K562 (cell line): ENCODE data around the gene TLCD5. TPM values are rescaled to one million over a fixed set of nuclear protein-coding genes. Genes with fewer than 3 reads are reported as not detected.

Experiments
- BCLAF1 ChIP-seq, 2 experiments: fragments of 450-650 bp in 1 of 2; IDR thresholded peaks; 2 replicates each; pipeline ENCODE4 v1.6.1; 2011 to 2017; ENCODE audit warnings: low read depth in 2 of 2, antibody characterized with exemption in 1 of 2, borderline replicate concordance in 1 of 2, low read length in 1 of 2, mild to moderate bottlenecking in 1 of 2, mixed read lengths in 1 of 2; ENCODE audit not compliant: control insufficient read depth in 1 of 2
- BRF2 ChIP-seq: IDR thresholded peaks from 3 replicates; pipeline ENCODE4 v1.6.1; 2011; ENCODE audit warnings: borderline replicate concordance, mild to moderate bottlenecking; ENCODE audit not compliant: insufficient read length, insufficient read depth
- CBX1 ChIP-seq: sonication (generic); IDR thresholded peaks from 2 replicates; pipeline ENCODE4 v1.6.1; 2016; ENCODE audit warnings: antibody characterized with exemption, low read depth, mild to moderate bottlenecking
- E2F4 ChIP-seq: sonication (generic); formaldehyde crosslinking; IDR thresholded peaks from 2 replicates; pipeline ENCODE4 v1.8.0; 2022; ENCODE audit warnings: mild to moderate bottlenecking, low read depth, missing genetic modification reagents
- ELF4 ChIP-seq: fragments of 450-650 bp; formaldehyde crosslinking; IDR thresholded peaks from 2 replicates; pipeline ENCODE4 v1.4.0; 2022; ENCODE audit warnings: missing genetic modification characterization
- HEY1 ChIP-seq: fragments of 250-450 bp; sonication (Bioruptor Pico); IDR thresholded peaks from 2 replicates; pipeline ENCODE4 v1.5.0; 2020; ENCODE audit warnings: mild to moderate bottlenecking, moderate library complexity, borderline replicate concordance
- HSF4 ChIP-seq: fragments of 250-450 bp; sonication (Bioruptor Pico); IDR thresholded peaks from 2 replicates; pipeline ENCODE4 v2.1.2; 2022; ENCODE audit warnings: mild to moderate bottlenecking, moderate library complexity, borderline replicate concordance
- KAT8 ChIP-seq: fragments of 450-650 bp; IDR thresholded peaks from 2 replicates; pipeline ENCODE4 v1.6.1; 2016; ENCODE audit warnings: low read depth, mild to moderate bottlenecking
- KLF1 ChIP-seq: fragments of 450-650 bp; IDR thresholded peaks from 2 replicates; pipeline ENCODE4 v1.6.1; 2016; ENCODE audit warnings: missing genetic modification characterization, missing compliant biosample characterization
- MITF ChIP-seq: IDR thresholded peaks from 2 replicates; pipeline ENCODE4 v1.6.1; 2014; ENCODE audit warnings: antibody characterized with exemption
- MYC ChIP-seq, 2 experiments: fragments of 250-450 bp in 1 of 2; sonication (Bioruptor Pico) in 1 of 2; IDR thresholded peaks; 2 replicates each; pipeline versions ENCODE4 v1.5.1 to v1.6.1; 2012 to 2021; ENCODE audit warnings: low read depth in 2 of 2, borderline replicate concordance in 1 of 2, improper control_type of control experiment in 1 of 2, low read length in 1 of 2, mild to moderate bottlenecking in 1 of 2, moderate library complexity in 1 of 2
- PCBP2 ChIP-seq: fragments of 200-400 bp; formaldehyde crosslinking; IDR thresholded peaks from 2 replicates; pipeline ENCODE4 v1.6.1; 2018; ENCODE audit warnings: low read length, low read depth, mild to moderate bottlenecking, moderate library complexity; ENCODE audit not compliant: poor library complexity, severe bottlenecking
- RBM22 ChIP-seq: fragments of 200-400 bp; formaldehyde crosslinking; IDR thresholded peaks from 2 replicates; pipeline ENCODE4 v1.6.1; 2018; ENCODE audit warnings: low read length, low read depth; ENCODE audit not compliant: poor library complexity, severe bottlenecking
- ZNF384 ChIP-seq: IDR thresholded peaks from 2 replicates; pipeline ENCODE4 v1.6.1; 2012; ENCODE audit warnings: low read depth, low read length, improper control_type of control experiment
- ZNF583 ChIP-seq: fragments of 250-450 bp; sonication (Bioruptor Pico); IDR thresholded peaks from 2 replicates; pipeline ENCODE4 v1.4.0; 2020
- ZNF668 ChIP-seq: fragments of 250-450 bp; sonication (Bioruptor Pico); IDR thresholded peaks from 2 replicates; pipeline ENCODE4 v1.8.0; 2022; ENCODE audit warnings: mild to moderate bottlenecking, inconsistent platforms
- ZNF79 ChIP-seq: fragments of 250-450 bp; sonication (Bioruptor Pico); IDR thresholded peaks from 2 replicates; pipeline ENCODE4 v1.4.0; 2020; ENCODE audit warnings: low read depth, mild to moderate bottlenecking, moderate library complexity
- ZSCAN32 ChIP-seq: fragments of 450-650 bp; formaldehyde crosslinking; IDR thresholded peaks from 2 replicates; pipeline ENCODE4 v1.4.0; 2020; ENCODE audit warnings: mild to moderate bottlenecking, moderate library complexity
- polyA plus RNA-seq, 8 experiments: library from polyadenylated mRNA; depleted of rRNA in 4 of 8; stranded (reverse) in 5 of 8; unstranded in 3 of 8; fragments of >200 nt; fragmentation: Nextera tagmentation in 2 of 8; fragmentation: Illumina TruSeq in 1 of 8; extraction: Ambion mirVana in 2 of 8; extraction: Trizol in 1 of 8; gene quantifications; 2 replicates each; pipeline versions ENCODE4 v1.2.1 to v1.2.3, GENCODE V29; 2011 to 2014; ENCODE audit warnings: inconsistent platforms in 1 of 8, missing spikeins in 1 of 8
- total RNA-seq, 7 experiments: library from RNA; depleted of rRNA in 6 of 7; stranded (reverse); fragments of >200 nt in 6 of 7; fragmentation: Illumina TruSeq in 2 of 7; extraction: Trizol in 2 of 7; gene quantifications; 2 replicates each; pipeline versions ENCODE4 v1.2.1 to v1.2.3, GENCODE V29; 2011 to 2021; ENCODE audit warnings: low replicate concordance in 1 of 7

Gene TLCD5
- total and polyA plus RNA-seq, 9 of the 15 experiments (the other 6 are each of a cell fraction or from before 2014, with no cell fraction given), result 0.94 to 5.1 (median 1.6) TPM

GRCh38 chr11:120335908-120336640, 11.0 kb downstream of the TLCD5 start, which contains the start of gene ARHGEF12 (continued):
- TF ChIP-seq ZNF384, result 0 out of 2 replicates have a peak, but pooled peaks have one; percentile 29
- peak; percentile 62; the same call in 1 of the 2 replicates for TF ChIP-seq KLF1 (tag)
- TF ChIP-seq ZNF668 (CRISPR knock-in tag), result no peak
- TF ChIP-seq HSF4 (CRISPR knock-in tag), result no peak
- TF ChIP-seq ELF4 (CRISPR knock-in tag), result no peak
- TF ChIP-seq E2F4 (CRISPR knock-in tag), result no peak
- TF ChIP-seq CBX1, result peak; percentile 78
- peak; percentile 36 for TF ChIP-seq MYC (IDR thresholded peaks at IDR 0.05; ENCODE audit: low read depth, low read length)
- peak; percentile 76; the same call in 1 of the 2 replicates for TF ChIP-seq MYC (CRISPR knock-in tag; IDR thresholded peaks at IDR 0.05; ENCODE audit: borderline replicate concordance, low read depth)
- TF ChIP-seq BRF2, result no peak
- no peak for TF ChIP-seq HEY1 (CRISPR knock-in tag)
- 0 out of 2 replicates have a peak, but pooled peaks have one; percentile 27 for TF ChIP-seq MITF
- TF ChIP-seq PCBP2, result no peak
- TF ChIP-seq RBM22, result peak; percentile 65
- no peak for TF ChIP-seq ZNF79
- no peak for TF ChIP-seq ZNF583
- peak in 1 of 2 experiments; percentile 84; a peak in 1 of 4 replicates for TF ChIP-seq BCLAF1 (IDR thresholded peaks at IDR 0.05; ENCODE audit: borderline replicate concordance in 1 of 2, control insufficient read depth in 1 of 2, low read depth in 2 of 2, low read length in 1 of 2)
- no peak for TF ChIP-seq ZSCAN32 (CRISPR knock-in tag)
- TF ChIP-seq KAT8, result no peak
